Stimulated activated CD8-positive, alpha-beta memory T cell treated with anti-CD3 and anti-CD28 coated beads, Interleukin-12 subunit alpha, Interleukin-12 subunit beta, amount 100 ng/mL, for 1 hour (primary cell): Measurements from ENCODE around the gene ANKRD31.

Experiments used
- DNase-seq: peaks from one replicate; pipeline ENCODE4 v3.0.0-alpha.2; 2020; ENCODE audit warnings: low read depth

ANKRD31 gene

GRCh38 chr5:75059912-75060545 is 176.6 kb downstream of the ANKRD31 start:
- no peak for DNase-seq

GRCh38 chr5:75058986-75059535 is 177.6 kb downstream of the ANKRD31 start:
- no peak for DNase-seq

DNA sequence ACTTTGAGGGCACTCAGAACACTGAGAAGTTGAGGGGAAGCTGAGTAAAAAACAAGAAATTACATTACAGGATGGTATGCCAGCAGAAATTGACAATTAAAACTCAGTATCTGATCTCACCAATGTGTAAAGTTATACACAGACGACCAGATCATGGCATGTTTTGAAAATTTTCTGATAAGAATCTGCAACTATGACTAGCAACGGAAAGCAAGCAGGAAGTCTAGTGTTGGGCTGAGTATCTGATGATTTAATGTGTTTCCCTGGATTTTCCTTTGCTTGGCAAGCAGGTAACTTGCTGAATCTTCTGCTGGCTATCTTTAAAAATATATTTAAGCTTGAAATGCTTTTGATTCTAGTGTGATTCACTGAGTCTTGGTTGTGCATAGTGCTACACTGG is 179.1 kb downstream of the ANKRD31 start:
- no peak for DNase-seq

- no peak for DNase-seq
Measured at GRCh38 chr5:75055727-75056144, 180.9 kb downstream of the ANKRD31 start.

DNA sequence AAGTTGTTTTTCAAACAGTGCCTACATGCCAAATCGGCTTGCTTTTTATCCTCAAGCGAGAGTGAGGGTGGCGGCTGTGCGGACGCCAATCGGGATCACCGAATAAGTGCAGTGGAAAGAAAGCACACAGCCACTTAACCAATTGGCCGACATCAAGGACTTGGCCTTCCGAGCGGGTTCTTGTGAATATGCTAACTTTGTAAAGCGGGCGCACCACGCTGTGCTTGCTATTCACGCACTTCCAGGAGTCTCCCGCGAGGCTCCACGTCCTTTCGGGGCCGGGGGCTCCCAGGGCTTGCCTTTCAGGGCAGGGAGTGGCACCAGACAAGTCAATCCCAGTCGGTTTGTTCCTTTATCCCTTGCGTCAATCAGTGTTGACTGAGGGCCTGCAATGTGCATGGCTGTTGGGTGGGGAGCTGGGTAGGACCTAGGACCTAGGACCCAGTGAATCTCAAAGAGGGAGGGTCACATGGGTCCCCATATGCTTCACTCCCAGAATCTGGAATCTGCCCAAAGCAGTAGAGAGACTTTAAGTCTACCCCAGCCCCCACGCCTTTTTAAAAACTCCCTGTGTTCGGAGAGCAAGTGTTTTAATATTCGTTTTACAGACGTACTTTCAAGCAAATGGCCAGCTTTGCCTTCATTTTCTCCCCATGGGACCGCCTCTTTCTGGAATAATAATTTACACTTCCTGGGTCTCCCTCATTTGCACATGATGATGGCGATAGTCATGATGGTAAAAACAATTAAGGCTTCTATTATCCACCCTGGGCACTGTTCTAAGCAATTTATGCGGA is 182.3 kb downstream of the ANKRD31 start:
- DNase-seq: no peak

GRCh38 chr5:75053304-75054133 is 183.2 kb downstream of the ANKRD31 start:
- peak; percentile 27 for DNase-seq

- no peak for DNase-seq
Measured at GRCh38 chr5:75053054-75053303, 183.7 kb downstream of the ANKRD31 start.

DNA sequence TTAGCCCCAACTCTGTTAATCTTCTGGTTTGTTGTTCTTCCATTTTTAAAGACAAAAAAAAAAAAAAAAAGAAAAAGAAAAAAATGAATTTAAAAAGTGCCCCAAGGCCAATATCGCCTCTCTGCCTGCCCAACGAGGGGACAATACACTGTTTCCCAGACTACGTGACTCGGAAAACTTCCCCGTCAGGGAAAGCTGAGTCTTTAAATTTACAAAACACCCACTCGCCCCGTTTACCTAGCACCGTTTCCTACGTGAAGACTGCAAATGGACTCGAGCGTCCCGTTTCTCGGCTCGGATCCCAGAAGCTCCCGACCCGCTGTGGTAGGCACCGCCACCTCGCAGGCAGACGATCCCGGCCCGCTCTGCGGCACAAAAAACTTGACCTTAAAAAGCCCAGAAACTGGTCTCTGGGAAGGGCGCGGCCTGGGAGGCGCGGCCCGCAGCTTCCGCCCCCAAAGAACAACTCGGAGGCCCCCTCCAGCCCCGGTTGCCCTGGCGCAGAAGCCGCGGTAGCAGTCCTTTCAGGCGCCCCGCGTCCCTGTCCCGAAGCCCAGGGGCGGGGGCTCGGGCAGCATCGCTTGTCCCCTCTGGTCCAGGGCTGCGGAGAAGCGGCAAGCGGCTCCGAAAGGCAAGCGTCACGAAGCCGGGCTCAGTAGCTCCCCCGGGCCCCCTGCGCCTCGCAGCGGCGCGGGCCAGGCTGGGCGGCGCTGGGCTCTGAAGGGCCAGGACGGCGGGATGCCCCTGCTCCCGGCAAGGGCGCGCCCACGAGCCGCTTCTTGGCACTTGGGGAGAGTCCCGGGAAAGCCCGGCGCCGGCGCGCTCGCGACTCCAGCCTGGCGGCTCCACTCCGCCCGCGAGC is 184.3 kb downstream of the ANKRD31 start, which contains the start of gene GCNT4:
Gene GCNT4, minus strand, starts transcription at position 367 of the 862 bp plus-strand sequence. CDS start 22,521 bp downstream, outside the sequence.
- no peak for DNase-seq

DNA sequence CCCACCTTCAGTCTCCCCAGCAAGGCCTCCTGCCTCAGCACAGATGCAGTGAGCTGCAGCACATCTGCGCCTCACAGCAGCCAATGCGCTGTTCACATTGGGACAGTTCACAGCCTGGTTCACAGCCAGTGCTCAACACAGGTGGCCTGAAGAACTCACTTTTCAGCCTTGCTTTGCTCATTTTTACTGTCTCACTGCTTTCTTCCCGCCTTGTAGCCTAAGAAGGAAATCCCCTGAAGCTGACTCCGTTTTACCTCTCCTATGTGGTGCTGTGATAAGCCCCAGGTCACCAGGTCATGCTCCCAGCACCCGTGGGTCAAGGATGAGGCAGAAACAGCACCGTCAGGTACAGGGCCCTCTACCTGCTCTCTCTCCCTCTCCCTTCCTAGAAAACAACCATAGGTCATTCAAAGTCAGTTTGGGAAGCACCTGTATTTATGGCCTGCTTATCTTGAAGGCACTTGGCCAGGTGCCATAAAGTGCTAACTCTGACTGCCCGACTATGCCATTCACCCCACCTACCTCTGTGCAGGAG is 185.4 kb downstream of the ANKRD31 start:
- no peak for DNase-seq

GRCh38 chr5:75050415-75050814 is 186.3 kb downstream of the ANKRD31 start:
- DNase-seq: no peak

DNA sequence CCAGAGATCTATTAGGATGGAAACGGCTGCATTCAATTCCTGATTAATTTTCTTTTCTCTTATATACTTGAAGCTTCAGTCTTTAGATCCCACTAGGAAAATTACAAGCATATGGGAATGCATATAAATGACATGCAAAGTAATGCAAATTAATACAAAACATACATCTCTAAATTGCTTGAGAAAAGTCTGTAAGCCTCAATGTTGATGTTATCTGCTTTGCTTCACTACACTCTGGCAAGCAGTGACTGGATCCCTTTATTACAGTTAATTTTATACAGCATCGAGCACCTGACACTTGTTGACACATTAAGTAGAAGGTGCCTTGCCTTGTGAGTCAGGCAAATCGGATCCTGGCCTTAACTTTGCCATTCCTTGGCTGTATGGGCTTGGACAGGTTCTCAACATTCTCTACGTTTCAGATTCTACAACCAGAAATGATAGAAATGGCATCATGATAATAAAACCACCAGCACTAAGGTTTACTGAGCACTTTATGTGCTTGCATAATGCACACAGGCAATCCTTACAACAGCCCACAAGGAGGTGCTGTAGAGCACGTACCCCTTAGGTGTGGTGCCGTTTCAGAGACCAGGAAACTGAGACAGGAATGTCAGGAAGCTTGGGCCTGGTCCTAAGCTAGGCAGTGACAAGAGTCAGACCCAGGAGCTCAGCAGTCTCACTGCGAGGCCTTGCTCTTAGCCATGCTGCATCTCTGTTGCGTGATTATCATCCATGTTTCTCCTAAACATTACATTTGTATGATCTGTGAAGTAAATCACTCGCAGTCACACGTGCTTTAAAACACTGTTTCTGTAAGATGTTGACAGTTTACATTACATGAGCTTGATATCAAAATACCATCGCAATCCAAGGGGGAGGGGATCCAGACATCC is 187.0 kb downstream of the ANKRD31 start:
- peak; percentile 62 for DNase-seq

- no peak for DNase-seq
Measured at GRCh38 chr5:75048457-75048953, 188.2 kb downstream of the ANKRD31 start.

- no peak for DNase-seq
Measured at GRCh38 chr5:75047356-75047755, 189.3 kb downstream of the ANKRD31 start.

DNA sequence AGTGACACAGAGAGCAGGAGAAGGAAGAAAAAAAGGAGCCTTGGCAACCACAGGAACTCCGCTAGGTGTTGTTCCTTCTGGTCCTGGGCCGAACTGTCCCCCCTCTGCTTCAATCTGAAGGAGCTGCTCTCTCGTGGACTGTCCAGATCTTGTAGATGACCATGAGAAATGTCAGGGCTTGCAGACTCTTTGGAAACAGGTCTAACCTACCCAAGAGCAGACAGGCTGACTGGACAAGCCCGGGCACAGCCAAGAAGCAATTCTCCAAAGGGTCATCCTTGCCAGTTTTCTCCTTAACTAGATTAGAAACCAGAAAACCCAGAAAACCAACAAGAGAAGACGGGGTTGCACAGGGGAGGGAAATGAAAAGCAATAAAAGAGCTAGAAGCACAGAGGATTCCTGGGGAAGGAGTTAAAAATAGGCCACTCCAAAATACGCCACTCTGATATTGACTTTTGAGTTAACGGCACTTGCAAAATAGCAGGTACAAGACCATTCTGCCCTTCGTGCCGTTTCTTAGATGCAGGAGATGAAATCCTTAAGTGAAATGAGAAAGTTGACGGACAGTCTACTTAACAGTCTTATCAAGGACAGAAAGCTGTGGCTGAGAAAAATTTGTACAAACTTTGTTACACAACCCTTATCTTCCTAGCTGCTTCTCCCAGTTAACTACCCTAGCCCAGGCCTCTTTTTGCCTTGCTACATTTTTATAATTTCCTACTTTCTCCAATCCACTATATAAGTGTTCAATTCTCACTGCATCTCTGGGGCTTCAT is 190.1 kb downstream of the ANKRD31 start:
- DNase-seq: no peak

GRCh38 chr5:75045071-75045470 is 191.6 kb downstream of the ANKRD31 start:
- no peak for DNase-seq

DNA sequence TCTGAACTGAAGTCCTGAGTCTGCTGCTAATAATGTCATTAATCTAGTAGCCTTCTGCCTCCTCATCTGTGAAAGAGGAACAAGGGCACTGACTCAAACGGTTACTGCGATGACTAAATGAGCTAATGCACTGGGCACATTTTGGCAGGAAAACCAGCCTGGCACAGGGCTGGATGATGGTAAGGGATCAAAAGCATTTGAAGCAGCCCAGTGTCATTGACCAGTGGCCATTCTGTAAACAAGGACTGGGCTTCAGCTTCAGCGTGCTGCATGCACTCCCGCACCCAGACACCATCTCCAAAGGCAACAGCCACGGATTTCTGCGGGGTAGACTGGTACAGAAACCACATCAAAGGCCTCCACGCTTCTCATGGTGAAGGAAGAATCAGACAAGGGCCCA is 192.3 kb downstream of the ANKRD31 start:
- DNase-seq: no peak

DNA sequence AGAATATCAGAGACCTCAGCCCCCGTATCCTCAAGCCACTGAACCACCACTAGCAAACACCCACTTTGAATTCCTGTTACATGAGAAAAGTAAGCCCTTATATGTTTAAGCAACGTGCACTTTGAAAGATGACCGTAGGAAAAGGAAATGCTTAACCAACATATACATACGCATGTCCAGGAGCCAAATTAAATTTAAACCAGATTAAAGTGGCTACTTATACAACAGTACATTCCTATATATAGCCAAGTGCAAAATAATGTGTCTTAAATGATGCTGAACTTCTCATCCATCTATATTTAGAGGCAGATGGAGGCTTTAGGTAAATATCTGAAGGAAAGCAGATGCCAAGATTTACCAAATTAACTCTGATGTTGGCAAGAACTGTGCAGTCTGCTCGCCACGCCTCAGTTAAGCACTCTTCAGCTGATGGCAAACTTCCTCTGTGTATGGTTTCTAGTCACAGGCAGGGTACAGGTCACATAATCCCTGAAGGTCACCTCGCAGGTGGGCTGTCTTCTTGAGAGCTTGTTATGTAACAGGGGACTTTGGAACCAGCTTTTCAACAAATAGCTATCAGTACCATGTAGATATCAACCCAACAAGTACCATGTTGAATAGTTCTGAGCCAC is 192.9 kb downstream of the ANKRD31 start:
- no peak for DNase-seq

- DNase-seq: no peak
Measured at GRCh38 chr5:75042522-75042921, 194.2 kb downstream of the ANKRD31 start.

DNA sequence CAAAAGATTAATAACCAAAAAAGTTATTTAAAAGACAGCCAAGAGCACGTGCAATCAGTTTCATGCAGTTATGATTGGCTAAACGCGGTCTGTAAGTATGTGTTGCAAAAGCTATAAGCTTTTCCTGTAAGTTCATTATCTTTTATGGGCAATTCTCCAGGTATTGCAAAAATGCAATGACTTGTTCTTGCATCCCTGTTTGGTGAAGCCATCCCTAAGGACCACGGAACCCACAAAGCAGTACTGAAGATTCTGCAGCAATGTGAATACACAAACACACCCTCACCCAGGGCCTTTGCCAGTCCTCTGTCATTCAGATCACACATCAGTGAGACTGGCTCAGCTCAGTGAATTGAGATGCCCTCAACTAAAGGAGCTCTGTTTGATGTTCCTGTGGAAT is 195.7 kb downstream of the ANKRD31 start:
- DNase-seq: no peak
